ENCODE results near the gene GRIK4. TPM values are rescaled to one million over a fixed set of nuclear protein-coding genes. Genes with fewer than 3 reads are reported as not detected.

GRIK4 gene
- total RNA-seq, 1 experiment from 2014 or later: not detected

DNA sequence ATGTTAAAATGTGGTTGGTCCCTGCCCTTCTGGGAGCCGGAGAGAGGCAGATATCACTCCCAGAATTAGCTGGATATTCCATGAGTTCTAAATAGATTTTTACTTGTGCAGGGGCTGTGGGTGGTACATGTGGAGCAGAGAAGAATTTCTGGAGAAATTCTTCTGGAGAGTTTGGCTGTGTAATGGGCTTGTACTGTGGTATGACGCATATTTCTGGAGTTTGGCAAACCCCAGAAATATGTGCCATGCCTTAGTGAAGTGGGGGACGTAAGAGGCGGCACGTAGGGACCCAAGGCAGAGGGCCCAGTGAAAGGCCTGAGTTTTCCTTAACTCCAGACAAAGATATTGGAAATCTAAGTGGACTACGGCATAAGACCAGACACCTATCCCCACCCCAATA lies 461.1 kb downstream of the GRIK4 start:
- ChIA-PET CTCF (no interaction called here), POLR2A (no interaction called here)
- H3K27me3 Mint-ChIP-seq (ENCODE audit: insufficient read depth, unreplicated experiment): peaks cover 100% of the 10 kb centered on the region
- H3K27ac Mint-ChIP-seq (ENCODE audit: low read depth, unreplicated experiment): no peak overlapping the region
- no peak for DNase-seq (ENCODE audit: unreplicated experiment)
- intact Hi-C loops (cut with micrococcal nuclease): no loop called here
- no TSS peak for BruUV-seq (replicated peaks)
- no peak overlapping the region for H3K4me3 Mint-ChIP-seq (ENCODE audit: unreplicated experiment)
- H3K36me3 Mint-ChIP-seq (ENCODE audit: insufficient read depth, unreplicated experiment): no peaks in the 10 kb centered on the region
- H3K4me1 Mint-ChIP-seq (ENCODE audit: insufficient read depth, unreplicated experiment): no peaks in the 10 kb centered on the region
- H3K9me3 Mint-ChIP-seq (ENCODE audit: unreplicated experiment): no peaks in the 10 kb centered on the region
- TF ChIP-seq, protein P1, sequence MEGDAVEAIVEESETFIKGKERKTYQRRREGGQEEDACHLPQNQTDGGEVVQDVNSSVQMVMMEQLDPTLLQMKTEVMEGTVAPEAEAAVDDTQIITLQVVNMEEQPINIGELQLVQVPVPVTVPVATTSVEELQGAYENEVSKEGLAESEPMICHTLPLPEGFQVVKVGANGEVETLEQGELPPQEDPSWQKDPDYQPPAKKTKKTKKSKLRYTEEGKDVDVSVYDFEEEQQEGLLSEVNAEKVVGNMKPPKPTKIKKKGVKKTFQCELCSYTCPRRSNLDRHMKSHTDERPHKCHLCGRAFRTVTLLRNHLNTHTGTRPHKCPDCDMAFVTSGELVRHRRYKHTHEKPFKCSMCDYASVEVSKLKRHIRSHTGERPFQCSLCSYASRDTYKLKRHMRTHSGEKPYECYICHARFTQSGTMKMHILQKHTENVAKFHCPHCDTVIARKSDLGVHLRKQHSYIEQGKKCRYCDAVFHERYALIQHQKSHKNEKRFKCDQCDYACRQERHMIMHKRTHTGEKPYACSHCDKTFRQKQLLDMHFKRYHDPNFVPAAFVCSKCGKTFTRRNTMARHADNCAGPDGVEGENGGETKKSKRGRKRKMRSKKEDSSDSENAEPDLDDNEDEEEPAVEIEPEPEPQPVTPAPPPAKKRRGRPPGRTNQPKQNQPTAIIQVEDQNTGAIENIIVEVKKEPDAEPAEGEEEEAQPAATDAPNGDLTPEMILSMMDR (IDR thresholded peaks at IDR 0.05; ENCODE audit: unreplicated experiment): no peak

DNA sequence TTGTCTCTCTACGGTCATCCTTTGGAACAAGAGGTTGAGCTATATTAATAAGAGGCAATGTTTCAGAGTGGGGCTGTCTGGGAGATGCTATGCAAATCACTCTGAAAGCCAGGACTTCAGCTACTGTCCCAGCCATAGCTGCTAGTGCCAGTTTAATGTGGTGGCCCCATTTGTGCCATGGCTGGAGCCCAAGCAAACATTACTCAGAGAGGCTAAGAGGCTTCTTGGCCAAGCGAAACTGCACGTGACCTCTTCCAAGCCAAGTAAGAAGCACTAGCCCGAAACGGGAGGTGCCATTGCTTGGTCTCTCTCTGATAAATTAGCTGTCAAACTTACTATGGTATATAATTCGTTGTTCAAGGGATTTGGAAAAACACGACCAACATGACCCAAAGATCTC lies 462.0 kb downstream of the GRIK4 start:
- Mint-ChIP-seq H3K27ac (ENCODE audit: low read depth, unreplicated experiment) (no peak overlapping the region), H3K4me3 (ENCODE audit: unreplicated experiment) (no peak overlapping the region), H3K4me1 (ENCODE audit: insufficient read depth, unreplicated experiment) (no peaks in the 10 kb centered on the region), H3K27me3 (ENCODE audit: insufficient read depth, unreplicated experiment) (peaks cover 100% of the 10 kb centered on the region), H3K9me3 (ENCODE audit: unreplicated experiment) (no peaks in the 10 kb centered on the region), H3K36me3 (ENCODE audit: insufficient read depth, unreplicated experiment) (no peaks in the 10 kb centered on the region)
- TF ChIP-seq, protein P1 (IDR thresholded peaks at IDR 0.05; ENCODE audit: unreplicated experiment): no peak
- no TSS peak for BruUV-seq (replicated peaks)
- intact Hi-C loops (cut with micrococcal nuclease): no loop called here
- CTCF ChIA-PET: interaction anchor here (0.7 to 0.8 kb wide), 2 partner anchors 286 to 716 kb away, joined by 3 read pairs; no protein-coding TSS in a partner anchor
- POLR2A ChIA-PET: interaction anchor here (1.0 kb wide), 1 partner anchor 23 kb away, joined by 7 read pairs; no protein-coding TSS in a partner anchor
- DNase-seq (ENCODE audit: unreplicated experiment): no peak

DNA sequence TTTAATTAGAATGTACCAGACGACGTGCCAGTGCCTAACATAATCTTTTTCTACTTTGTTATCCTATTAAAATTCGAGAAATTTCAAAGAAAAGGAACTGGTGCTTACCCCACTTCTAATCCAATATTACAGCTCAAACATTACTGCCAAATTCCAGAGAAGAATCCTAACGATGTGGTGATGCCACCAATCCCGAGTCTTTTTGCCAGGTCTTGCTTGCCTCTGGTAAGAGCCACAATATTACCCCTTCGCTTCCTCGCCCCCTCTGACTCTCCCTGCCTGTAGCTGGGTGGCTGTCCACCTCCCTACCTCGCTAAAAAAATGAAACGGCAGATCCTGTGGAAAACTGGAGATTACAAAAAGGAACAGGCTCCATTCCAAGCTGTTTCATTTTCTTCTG lies 462.9 kb downstream of the GRIK4 start:
- H3K27me3 Mint-ChIP-seq (ENCODE audit: insufficient read depth, unreplicated experiment): peaks cover 100% of the 10 kb centered on the region
- no peaks in the 10 kb centered on the region for H3K36me3 Mint-ChIP-seq (ENCODE audit: insufficient read depth, unreplicated experiment)
- no peaks in the 10 kb centered on the region for H3K9me3 Mint-ChIP-seq (ENCODE audit: unreplicated experiment)
- ChIA-PET POLR2A (interaction anchor here (1.5 kb wide), 1 partner anchor 23 kb away, joined by 3 read pairs; no protein-coding TSS in a partner anchor), CTCF (interaction anchor here (0.7 to 0.8 kb wide), 2 partner anchors 22 to 287 kb away, joined by 3 read pairs; no protein-coding TSS in a partner anchor)
- BruUV-seq (replicated peaks): no TSS peak
- TF ChIP-seq, protein P1 (IDR thresholded peaks at IDR 0.05; ENCODE audit: unreplicated experiment): no peak
- DNase-seq (ENCODE audit: unreplicated experiment): no peak
- no peak overlapping the region for H3K4me3 Mint-ChIP-seq (ENCODE audit: unreplicated experiment)
- intact Hi-C loops (cut with micrococcal nuclease): no loop called here
- no peak overlapping the region for H3K27ac Mint-ChIP-seq (ENCODE audit: low read depth, unreplicated experiment)
- no peaks in the 10 kb centered on the region for H3K4me1 Mint-ChIP-seq (ENCODE audit: insufficient read depth, unreplicated experiment)

DNA sequence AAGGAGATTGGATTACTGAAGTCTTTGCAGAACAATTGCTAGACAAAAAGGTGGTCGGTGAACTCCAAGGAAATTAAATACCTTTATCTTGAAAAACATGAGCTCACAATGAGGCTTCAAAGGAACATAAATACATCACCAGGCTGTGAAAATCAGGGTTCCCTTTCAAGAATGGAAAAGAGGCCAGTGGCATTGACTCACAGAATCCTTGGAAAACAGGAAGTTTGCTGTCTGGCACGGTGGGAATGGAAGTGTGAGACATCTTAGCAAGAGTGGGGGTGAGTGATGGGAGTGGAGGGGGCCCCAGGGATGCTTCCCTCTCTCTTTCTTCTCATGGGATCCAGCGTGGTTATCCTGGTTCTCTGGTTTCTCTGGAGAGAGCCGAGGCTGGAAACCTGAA lies 463.4 kb downstream of the GRIK4 start:
- intact Hi-C loops (cut with micrococcal nuclease): no loop called here
- BruUV-seq (replicated peaks): no TSS peak
- no peak for DNase-seq (ENCODE audit: unreplicated experiment)
- Mint-ChIP-seq H3K4me1 (ENCODE audit: insufficient read depth, unreplicated experiment) (no peaks in the 10 kb centered on the region), H3K36me3 (ENCODE audit: insufficient read depth, unreplicated experiment) (no peaks in the 10 kb centered on the region), H3K4me3 (ENCODE audit: unreplicated experiment) (no peak overlapping the region), H3K27me3 (ENCODE audit: insufficient read depth, unreplicated experiment) (peaks cover 100% of the 10 kb centered on the region), H3K27ac (ENCODE audit: low read depth, unreplicated experiment) (no peak overlapping the region), H3K9me3 (ENCODE audit: unreplicated experiment) (no peaks in the 10 kb centered on the region)
- CTCF ChIA-PET: no interaction called here
- POLR2A ChIA-PET: interaction anchor here (1.5 kb wide), 1 partner anchor 23 kb away, joined by 3 read pairs; no protein-coding TSS in a partner anchor
- TF ChIP-seq, protein P1 (IDR thresholded peaks at IDR 0.05; ENCODE audit: unreplicated experiment): no peak

Data from MCF 10A (cell line).